ENCODE results near the gene COL12A1.

- TF ChIP-seq CTCF (IDR thresholded peaks at IDR 0.05), result no peak
- TF ChIP-seq POLR2A (IDR thresholded peaks at IDR 0.05), result no peak
Measured at GRCh38 chr6:75145976-75146375, 59.9 kb downstream of the COL12A1 start.
